GDM1 (cell line): ENCODE results near the gene SOX5.
"Not testable (repeated sequence)": the region's sequence is repeated elsewhere in the genome, so short reads cannot be mapped to it uniquely, and the experiment has no call there.

Source experiments
- DNase-seq: peaks from one replicate; lab custom pipeline; 2025; lab: John Stamatoyannopoulos, UW

Gene SOX5

GRCh38 chr12:23756416-23756815, 193.1 kb downstream of the SOX5 start:
- no peak for DNase-seq

DNA sequence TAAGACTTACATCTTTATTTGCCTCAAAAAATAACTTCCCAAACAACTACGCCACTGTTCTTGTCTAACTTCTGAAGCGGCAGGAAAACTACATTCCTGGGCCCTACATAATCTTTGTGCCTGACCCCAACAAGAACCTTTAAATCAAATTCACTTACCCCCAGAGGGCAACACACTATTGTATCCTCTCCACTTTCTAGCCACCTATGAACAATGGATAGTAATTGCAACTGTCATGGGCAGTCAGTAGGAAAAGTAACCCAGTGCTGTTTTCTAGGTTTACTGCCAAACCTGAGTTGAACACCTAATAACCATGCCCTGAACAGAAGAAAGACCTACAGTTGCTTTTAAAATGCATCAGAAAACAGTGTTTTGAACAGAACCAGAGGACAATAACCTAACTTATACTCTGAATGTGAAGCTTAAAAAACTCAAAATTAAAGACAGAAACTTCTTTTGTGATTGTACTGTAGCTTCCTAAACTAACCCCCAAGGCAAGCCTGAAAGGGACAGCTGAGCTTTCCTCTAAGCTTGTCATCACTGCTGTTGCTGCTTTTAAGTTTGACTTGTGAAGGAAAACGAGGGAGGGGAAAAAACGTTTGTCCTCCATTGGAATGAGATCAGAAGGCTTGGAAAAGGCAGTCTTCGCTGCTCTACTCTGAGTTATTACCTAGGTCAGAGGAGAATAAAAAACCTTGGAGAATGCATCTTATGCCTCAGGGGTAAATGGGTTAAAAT, 195.7 kb downstream of the SOX5 start:
- DNase-seq = no peak

DNA sequence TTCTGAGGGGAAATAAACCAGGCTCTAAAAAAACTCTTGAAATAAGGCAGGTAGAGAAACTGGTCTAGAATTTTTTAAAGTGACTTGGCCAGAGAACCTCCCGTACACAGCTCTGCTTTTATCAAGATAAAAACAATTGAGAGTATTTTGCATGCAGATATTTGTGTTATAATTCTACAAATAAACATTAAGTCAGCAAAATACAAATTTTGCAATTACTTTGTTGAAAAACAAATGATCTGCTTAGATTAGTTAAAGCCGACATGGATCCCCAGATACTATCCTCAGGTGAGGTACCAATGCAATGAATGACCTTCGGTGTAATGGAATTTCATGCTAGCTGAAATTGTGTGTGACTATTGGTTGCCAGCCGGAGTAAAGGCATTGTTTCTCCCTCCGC, 197.2 kb downstream of the SOX5 start:
- DNase-seq = no peak

DNA sequence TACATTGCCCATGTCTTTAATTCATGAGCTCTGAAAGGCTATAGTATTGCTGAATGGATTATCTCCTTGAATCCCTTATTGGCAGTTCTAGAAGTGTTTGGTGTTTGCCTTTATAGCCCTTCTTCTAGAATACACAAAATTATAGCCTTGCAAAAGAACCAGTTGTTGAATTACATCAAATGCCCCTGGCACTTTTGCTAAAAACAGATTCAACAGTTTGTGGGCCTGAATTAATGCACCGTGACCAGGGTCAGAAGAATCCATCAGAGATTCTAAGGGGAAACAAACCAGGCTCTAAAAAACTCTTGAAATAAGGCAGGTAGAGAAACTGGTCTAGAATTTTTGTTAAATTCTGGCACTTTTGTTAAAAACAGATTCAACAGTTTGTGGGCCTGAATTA, 197.8 kb downstream of the SOX5 start:
- no peak for DNase-seq

DNA sequence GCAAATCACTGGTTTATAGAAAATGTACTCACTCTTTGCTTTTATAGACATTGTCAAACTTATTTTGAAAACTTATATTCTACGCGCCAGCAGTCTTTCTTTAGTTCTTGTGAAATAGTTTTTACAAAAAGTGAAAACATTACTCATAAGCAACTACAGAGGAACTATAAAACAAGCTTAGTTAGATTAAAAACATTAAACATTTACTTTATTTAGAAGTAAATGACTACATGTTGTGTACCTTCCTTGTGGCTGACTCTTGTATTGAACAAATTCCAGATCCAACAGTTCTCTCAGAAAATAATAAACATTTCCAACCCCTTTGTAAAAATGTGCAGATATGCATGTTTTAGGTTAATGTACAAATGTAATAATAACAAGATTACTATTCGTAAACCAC, 198.5 kb downstream of the SOX5 start:
- no peak for DNase-seq

- DNase-seq = no peak
Observed at GRCh38 chr12:23744696-23745095, 204.8 kb downstream of the SOX5 start.

DNA sequence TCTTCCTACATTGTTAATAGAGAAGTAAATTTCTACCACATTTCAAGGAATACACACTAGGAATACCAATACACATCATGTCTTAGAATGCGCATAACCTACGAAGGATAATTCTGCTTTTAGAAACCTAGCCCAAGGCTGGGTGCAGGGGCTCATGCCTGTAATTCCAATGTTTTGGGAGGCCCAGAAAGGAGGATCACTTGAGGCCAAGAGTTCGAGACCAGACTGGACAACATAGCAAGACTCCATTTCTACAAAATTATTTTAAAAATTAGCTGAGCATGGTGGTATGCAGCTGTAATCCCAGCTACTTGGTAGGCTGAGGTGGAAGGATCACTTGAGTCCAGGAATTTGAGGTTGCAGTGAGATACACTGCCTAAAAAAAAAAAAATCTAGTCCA, 206.9 kb downstream of the SOX5 start:
- DNase-seq = no peak

DNA sequence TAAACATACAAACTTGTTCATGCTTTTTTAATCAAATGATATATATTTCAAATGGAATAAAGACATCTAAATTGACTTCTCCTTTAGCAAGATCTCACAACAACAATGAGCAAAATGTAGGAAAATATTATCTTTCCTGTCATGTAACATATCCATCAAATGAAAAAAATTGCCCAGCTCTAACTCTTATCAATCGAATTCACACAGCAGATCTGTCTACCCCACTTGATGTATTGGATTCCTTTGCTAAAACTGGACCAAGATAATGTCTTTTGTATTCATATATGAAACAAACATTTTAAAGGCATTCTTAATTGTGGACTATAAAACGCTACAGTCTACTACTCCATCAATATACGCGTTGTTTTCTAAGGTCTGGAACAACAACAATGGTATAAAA, 218.0 kb downstream of the SOX5 start:
- no peak for DNase-seq

DNA sequence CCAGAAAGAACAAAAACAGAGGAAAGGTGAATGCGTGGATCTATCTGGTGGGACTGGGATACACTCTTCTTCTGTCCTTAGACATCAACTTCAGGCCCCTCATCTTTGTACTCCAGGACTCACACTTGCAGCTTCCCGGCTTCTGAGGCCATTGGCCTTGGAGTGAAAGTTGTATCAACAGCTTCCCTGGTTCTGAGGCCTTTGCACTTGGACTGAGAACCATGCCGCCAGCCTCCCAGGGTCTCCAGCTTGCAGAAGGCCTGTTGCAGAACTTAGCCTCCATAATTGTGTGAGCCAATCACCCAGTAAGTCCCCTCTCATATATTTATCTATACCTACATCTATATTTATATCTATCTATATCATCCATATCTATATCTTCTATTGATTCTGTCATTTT, 218.4 kb downstream of the SOX5 start:
- DNase-seq = no peak

GRCh38 chr12:23729359-23729758, 220.1 kb downstream of the SOX5 start:
- DNase-seq = no peak

DNA sequence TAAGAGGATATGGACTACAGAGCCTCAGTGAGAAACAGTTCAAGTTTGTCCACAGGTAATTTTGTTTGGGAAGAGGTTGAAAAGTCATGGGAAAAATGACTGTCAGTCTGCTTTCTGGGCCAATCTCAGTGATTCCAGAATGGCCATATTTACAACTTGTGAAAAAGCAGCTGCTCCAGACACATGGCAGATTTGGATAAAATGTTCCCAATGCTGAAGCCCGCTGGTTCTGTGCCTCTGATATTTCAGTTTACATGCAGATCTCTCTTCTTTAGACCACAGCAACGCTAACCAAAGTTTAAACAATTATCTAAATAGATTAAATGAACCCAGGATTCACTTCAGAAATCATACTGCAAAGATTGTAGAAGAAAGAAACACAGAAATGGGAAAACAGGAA, 222.8 kb downstream of the SOX5 start:
- no peak for DNase-seq

DNA sequence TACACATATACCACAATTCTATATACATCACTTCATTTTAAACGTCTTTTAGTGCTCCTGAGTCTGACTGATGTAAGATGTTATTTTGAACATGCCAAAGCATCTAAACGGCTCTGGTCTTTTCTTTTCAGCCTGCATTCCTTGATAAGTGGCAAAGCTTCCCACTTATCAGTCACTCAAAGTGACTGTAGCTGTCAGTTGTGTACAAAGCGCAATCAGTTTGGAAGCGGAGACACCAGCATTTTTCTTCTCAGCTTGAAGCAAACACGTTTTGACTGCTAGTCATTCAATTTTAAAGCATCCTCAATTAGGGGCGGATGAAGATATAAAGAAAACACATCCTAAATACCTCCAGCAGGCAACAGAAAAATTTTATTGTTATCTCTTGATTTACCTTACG, 226.8 kb downstream of the SOX5 start:
- DNase-seq = no peak

DNA sequence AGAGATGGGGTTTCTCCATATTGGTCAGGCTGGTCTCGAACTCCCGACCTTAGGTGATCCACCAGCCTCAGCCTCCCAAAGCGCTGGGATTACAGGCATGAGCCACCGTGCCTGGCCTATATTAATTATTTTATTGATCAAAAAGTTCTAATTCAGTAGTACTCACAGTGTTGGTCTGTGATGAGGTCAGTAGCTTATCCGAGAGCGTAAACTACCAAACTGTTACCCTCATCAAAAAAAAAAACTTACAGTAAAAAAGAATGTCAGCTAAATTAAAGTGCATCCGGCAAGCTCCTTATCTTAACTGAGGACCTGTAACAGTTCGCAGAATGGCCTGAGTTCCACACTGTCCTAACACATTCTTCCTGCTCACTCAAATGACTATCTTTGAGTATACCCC, 228.2 kb downstream of the SOX5 start:
- DNase-seq = no peak

- DNase-seq = no peak
Observed at GRCh38 chr12:23719493-23719892, 230.0 kb downstream of the SOX5 start.

GRCh38 chr12:23710361-23710760, 239.1 kb downstream of the SOX5 start:
- DNase-seq = not testable (repeated sequence)

- DNase-seq = no peak
Observed at GRCh38 chr12:23708185-23708837, 241.2 kb downstream of the SOX5 start.

- no peak for DNase-seq
Observed at GRCh38 chr12:23707270-23707669, 242.2 kb downstream of the SOX5 start.

DNA sequence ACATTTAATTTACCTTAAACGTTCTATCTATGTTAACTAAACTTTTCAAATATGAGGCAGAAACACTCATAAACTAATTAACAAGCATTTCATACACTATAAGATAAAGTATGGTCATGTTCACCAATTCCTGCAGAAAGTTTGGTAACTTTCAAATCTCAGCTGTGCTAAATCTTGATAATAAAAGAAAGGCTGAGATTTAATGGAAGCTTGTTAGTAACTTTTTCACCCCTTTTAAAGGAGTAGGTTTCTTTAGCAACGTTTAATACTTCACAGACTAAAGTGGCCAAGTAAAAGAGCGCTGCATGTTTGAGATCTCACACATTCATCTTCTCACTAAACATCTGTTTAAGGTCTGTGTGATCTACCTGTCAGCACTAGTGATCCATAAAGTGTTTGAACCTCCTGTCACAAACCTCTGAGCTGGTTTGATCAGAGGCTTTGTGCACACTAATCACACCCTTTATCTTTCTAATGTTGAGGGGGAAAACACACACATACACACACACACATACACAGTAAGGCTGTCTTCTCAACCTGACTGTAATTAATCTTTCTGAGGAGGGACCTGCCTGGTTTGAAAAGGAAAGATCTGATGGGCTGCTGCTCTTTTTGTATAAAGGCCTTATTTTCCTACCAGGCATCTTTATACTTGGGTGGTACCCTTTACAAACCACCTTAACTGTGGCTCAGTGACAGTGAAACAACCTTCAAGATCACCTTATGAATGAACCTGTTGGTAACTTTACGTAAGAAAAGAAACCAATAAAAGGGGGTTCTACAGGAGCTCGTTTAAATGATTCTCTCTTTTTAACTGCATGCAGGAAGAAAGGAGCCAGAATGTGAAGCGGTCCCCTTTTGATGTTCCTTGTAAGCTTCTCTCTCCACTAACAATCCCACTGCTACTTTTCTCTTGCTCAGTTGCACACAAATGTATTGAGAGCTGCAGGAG, 244.2 kb downstream of the SOX5 start:
- DNase-seq = no peak

- no peak for DNase-seq
Observed at GRCh38 chr12:23703051-23703450, 246.4 kb downstream of the SOX5 start.

GRCh38 chr12:23699031-23699430, 250.4 kb downstream of the SOX5 start:
- no peak for DNase-seq

GRCh38 chr12:23694920-23695319, 254.6 kb downstream of the SOX5 start:
- no peak for DNase-seq

DNA sequence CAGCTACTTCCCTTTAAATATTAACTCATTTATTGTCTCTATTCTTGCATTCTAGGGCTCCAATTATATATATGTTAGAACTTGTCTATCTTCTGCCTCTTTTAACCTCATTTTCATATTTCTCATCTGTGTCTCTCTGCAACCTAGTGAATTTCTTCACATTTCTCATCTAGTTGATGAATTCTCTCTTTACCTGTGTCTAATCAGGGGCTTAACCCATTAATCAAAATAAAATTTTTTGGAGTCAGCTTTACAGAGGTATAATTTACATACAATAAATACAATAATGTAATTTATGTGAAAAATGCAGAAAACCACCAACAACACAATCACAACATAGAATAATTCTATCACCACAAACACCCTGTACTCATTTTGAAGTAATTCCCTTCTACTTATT, 255.2 kb downstream of the SOX5 start:
- no peak for DNase-seq

DNA sequence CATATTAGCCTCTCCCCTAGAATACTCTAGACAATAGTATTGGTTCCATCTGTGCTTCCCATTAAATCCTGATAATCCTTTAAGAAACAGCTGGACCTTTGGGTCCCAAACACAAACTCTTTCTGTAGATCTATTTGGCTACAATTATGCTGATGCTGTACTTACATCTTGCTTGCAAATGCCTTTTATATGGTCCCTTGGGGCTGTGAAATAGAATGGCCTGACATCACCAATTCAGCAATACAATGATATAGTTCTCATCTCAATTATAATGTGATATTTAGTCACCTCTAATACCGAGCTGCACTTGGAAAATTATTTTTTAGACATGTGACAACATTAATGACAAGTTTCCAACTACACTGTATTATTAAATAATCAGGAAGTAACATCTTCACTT, 261.5 kb downstream of the SOX5 start:
- DNase-seq = no peak
